Sigmoid colon (tissue), 7 donors: ENCODE results near the gene PITX3. TPM values are rescaled to one million over a fixed set of nuclear protein-coding genes. Genes with fewer than 3 reads are reported as not detected.

Experiments used
- DNase-seq: peaks from one replicate; pipeline ENCODE4 v3.0.0-alpha.2; 2019
- H3K27ac ChIP-seq, 4 donors: fragments of 200-600 bp; sonication (generic); one replicate each; pipeline ENCODE4 v1.5.1; 2016 to 2019; ENCODE audit warnings: mild to moderate bottlenecking in 1 of 4
- H3K27me3 ChIP-seq, 3 donors: fragments of 200-600 bp; sonication (generic); one replicate each; pipeline ENCODE4 v1.5.1; 2019; ENCODE audit warnings: mild to moderate bottlenecking in 1 of 3
- H3K36me3 ChIP-seq, 4 donors: fragments of 200-600 bp; sonication (generic); one replicate each; pipeline ENCODE4 v1.5.1; 2016 to 2019
- H3K4me1 ChIP-seq, 4 donors: fragments of 200-600 bp; sonication (generic); one replicate each; pipeline ENCODE4 v1.5.1; 2017 to 2019
- H3K4me3 ChIP-seq, 4 donors: fragments of 200-600 bp; sonication (generic); one replicate each; pipeline ENCODE4 v1.5.1; 2017 to 2019; ENCODE audit warnings: mild to moderate bottlenecking in 2 of 4, moderate library complexity in 1 of 4
- H3K9me3 ChIP-seq, 4 donors: fragments of 200-600 bp in 3 of 4; sonication (generic) in 3 of 4; one replicate each; pipeline versions ENCODE4 v1.5.1 to v1.6.1; 2013 to 2019
- EP300 ChIP-seq, 4 donors: sonication (generic); formaldehyde crosslinking; IDR thresholded peaks; one replicate each; pipeline ENCODE4 v1.6.1; 2017; ENCODE audit warnings: antibody characterized with exemption in 4 of 4
- POLR2A ChIP-seq, 2 donors: fragments of 450-650 bp; IDR thresholded peaks; one replicate each; pipeline ENCODE4 v1.6.1; 2016; ENCODE audit warnings: antibody characterized with exemption in 2 of 2, mild to moderate bottlenecking in 2 of 2, moderate library complexity in 2 of 2
- POLR2AphosphoS5 ChIP-seq, 4 donors: sonication (generic); formaldehyde crosslinking; IDR thresholded peaks; one replicate each; pipeline ENCODE4 v1.6.1; 2017; ENCODE audit warnings: antibody characterized with exemption in 4 of 4
- WGBS, 2 donors: extraction: QIAGEN DNeasy Blood & Tissue Kit; methylation state at CpG; one replicate each; pipeline ENCODE4 v1.1.7; 2013; 5-methylcytosine and 5-hydroxymethylcytosine counted together
- intact Hi-C: fragments of 100-400 bp; cut with DNase I; formaldehyde crosslinking; loops from one replicate; pipeline ENCODE4 v1.15.1; 2023
- polyA plus RNA-seq, 3 donors: library from polyadenylated mRNA; stranded (reverse); fragments of 200-250 nt; gene quantifications; one replicate each; pipeline ENCODE4 v1.2.3, GENCODE V29; 2013
- total RNA-seq, 4 donors: library from RNA; depleted of rRNA; stranded (reverse); fragments of >200 nt; gene quantifications; one replicate each; pipeline ENCODE4 v1.1.0, GENCODE V29; 2016
- TF ChIP-seq, protein P1 (sequence below), 4 experiments: fragments of 450-650 bp in 3 of 4; fragments of 200-600 bp in 1 of 4; IDR thresholded peaks; one replicate each; pipeline ENCODE4 v1.5.1; 2016 to 2019; ENCODE audit warnings: antibody characterized with exemption in 4 of 4, mild to moderate bottlenecking in 3 of 4, moderate library complexity in 2 of 4
- donor health status: healthy with polysubstance abuse.
- donor health status: Bipolar disorder and iron deficiency.
- donor health status: healthy.

Gene PITX3
- total and polyA plus RNA-seq, 7 donors: not detected

GRCh38 chr10:102208311-102209035 lies 32.8 kb downstream of the PITX3 start:
- Histone ChIP-seq H3K4me3 (no peak overlapping the region), H3K27ac (no peak overlapping the region), H3K27me3 (no peaks in the 10 kb centered on the region), H3K9me3 (peaks cover 0 to 10% (median 0%) of the 10 kb centered on the region in 4 donors), H3K36me3 (no peaks in the 10 kb centered on the region), H3K4me1 (no peaks in the 10 kb centered on the region)
- WGBS, 2 donors: 11 to 52% methylated on average over 5 of the region's 5 CpGs
- intact Hi-C loops: no loop called here
- TF ChIP-seq, protein P1, sequence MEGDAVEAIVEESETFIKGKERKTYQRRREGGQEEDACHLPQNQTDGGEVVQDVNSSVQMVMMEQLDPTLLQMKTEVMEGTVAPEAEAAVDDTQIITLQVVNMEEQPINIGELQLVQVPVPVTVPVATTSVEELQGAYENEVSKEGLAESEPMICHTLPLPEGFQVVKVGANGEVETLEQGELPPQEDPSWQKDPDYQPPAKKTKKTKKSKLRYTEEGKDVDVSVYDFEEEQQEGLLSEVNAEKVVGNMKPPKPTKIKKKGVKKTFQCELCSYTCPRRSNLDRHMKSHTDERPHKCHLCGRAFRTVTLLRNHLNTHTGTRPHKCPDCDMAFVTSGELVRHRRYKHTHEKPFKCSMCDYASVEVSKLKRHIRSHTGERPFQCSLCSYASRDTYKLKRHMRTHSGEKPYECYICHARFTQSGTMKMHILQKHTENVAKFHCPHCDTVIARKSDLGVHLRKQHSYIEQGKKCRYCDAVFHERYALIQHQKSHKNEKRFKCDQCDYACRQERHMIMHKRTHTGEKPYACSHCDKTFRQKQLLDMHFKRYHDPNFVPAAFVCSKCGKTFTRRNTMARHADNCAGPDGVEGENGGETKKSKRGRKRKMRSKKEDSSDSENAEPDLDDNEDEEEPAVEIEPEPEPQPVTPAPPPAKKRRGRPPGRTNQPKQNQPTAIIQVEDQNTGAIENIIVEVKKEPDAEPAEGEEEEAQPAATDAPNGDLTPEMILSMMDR (IDR thresholded peaks at IDR 0.05): no peak
- TF ChIP-seq POLR2AphosphoS5 (IDR thresholded peaks at IDR 0.05): no peak
- TF ChIP-seq POLR2A (IDR thresholded peaks at IDR 0.05): no peak
- TF ChIP-seq EP300 (IDR thresholded peaks at IDR 0.05): no peak
- DNase-seq: no peak

DNA sequence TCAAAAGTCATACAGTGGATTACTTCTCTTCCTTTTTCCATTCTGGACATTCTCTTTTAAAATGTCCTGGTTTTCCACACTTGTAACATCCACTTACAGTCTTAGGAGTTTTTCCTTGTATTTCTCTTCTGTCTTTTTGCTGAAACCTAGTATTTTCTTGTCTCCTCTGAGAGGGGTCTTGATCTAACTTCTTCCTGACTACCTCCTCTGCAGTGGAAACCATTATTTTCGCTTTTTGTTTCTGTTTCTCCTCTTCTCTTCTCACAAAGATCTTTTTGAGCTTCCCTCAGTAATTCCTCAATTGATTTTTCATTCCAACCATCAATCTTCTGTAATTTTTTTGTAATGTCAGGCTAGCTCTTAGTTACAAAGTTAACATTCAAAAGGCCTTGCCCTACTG lies 38.9 kb downstream of the PITX3 start:
- 75 to 80% methylated on average over 1 of the region's 1 CpG for WGBS, 2 donors
- DNase-seq: no peak
- H3K4me1 ChIP-seq: no peaks in the 10 kb centered on the region
- TF ChIP-seq EP300 (IDR thresholded peaks at IDR 0.05) (no peak), POLR2A (IDR thresholded peaks at IDR 0.05) (no peak), POLR2AphosphoS5 (IDR thresholded peaks at IDR 0.05) (no peak)
- TF ChIP-seq, protein P1 (IDR thresholded peaks at IDR 0.05): no peak
- peaks cover 0 to 4% (median 0%) of the 10 kb centered on the region in 3 donors for H3K27me3 ChIP-seq
- H3K4me3 ChIP-seq: no peak overlapping the region
- H3K9me3 ChIP-seq: peaks cover 0 to 10% (median 0%) of the 10 kb centered on the region in 4 donors
- H3K27ac ChIP-seq: no peak overlapping the region
- no peaks in the 10 kb centered on the region for H3K36me3 ChIP-seq
- intact Hi-C loops: no loop called here

- TF ChIP-seq POLR2A (IDR thresholded peaks at IDR 0.05) (no peak), EP300 (IDR thresholded peaks at IDR 0.05) (no peak), POLR2AphosphoS5 (IDR thresholded peaks at IDR 0.05) (no peak)
- TF ChIP-seq, protein P1 (IDR thresholded peaks at IDR 0.05): no peak
- Histone ChIP-seq H3K4me3 (no peak overlapping the region), H3K27me3 (peaks cover 0 to 4% (median 0%) of the 10 kb centered on the region in 3 donors), H3K9me3 (peaks cover 0 to 10% (median 0%) of the 10 kb centered on the region in 4 donors), H3K36me3 (no peaks in the 10 kb centered on the region), H3K27ac (no peak overlapping the region), H3K4me1 (no peaks in the 10 kb centered on the region)
- DNase-seq: no peak
- intact Hi-C loops: no loop called here
- 90 to 95% methylated on average over 34 of the region's 34 CpGs for WGBS, 2 donors
Observed at GRCh38 chr10:102200751-102201640, 40.3 kb downstream of the PITX3 start.

GRCh38 chr10:102198027-102198426 lies 43.3 kb downstream of the PITX3 start:
- Histone ChIP-seq H3K4me3 (no peak overlapping the region), H3K27me3 (peaks cover 0 to 4% (median 0%) of the 10 kb centered on the region in 3 donors), H3K4me1 (no peaks in the 10 kb centered on the region), H3K9me3 (no peaks in the 10 kb centered on the region), H3K36me3 (no peaks in the 10 kb centered on the region), H3K27ac (no peak overlapping the region)
- DNase-seq: no peak
- WGBS, 2 donors: 36 to 62% methylated on average over 2 of the region's 2 CpGs
- intact Hi-C loops: no loop called here
- TF ChIP-seq, protein P1 (IDR thresholded peaks at IDR 0.05): no peak
- TF ChIP-seq EP300 (IDR thresholded peaks at IDR 0.05): no peak
- no peak for TF ChIP-seq POLR2AphosphoS5 (IDR thresholded peaks at IDR 0.05)
- TF ChIP-seq POLR2A (IDR thresholded peaks at IDR 0.05): no peak
